ENCODE results near the gene PHKB.

DNA sequence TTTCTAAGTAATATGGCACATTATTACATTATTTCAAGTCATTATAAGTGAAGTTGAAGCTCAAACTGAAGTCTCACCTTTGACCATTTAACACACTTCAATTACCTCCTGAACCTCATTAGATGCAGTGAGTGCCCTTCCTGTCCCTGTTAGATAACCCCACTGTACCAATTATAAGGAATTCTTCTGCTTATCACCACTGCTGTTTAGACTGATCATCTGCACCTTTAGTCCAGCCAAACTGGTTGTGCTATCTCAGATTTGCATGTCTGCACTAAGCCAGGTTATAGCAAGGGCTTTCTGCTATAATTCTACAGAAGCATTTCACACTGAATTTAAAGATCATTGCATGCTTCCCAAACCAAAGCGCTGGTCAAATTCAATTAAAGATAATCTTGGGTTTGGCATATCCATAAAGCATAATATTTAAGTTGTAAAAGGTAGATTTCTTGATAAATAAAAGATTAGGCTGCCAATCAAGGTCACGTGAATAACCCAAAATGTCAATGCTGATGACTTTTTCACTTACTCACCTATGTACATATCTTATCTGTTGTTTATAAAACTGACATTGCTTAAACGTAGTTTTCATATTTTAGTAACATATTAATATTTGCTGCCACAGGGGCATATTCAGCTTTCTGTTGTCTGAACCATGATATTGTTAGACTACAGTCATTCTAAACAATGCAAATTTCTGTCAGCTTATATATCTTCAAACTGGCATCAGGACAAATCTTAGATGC is 12.1 kb upstream of the PHKB start:
- no peak for TF ChIP-seq CTCF (conservative IDR thresholded peaks at IDR 0.05 in 1 of 2, IDR thresholded peaks at IDR 0.05 in 1 of 2; ENCODE audit: low read depth in 1 of 2, low read length in 2 of 2)
- no peak for TF ChIP-seq EZH2 (IDR thresholded peaks at IDR 0.05; ENCODE audit: low read length, missing control alignments)
